BE2C (cell line): ENCODE measurements around the gene PCBP4.

Source experiments
- DNase-seq: peaks from one replicate; pipeline ENCODE4 v3.0.0-alpha.2; 2020
- H3K27me3 ChIP-seq: fragments of 250-450 bp; sonication (Bioruptor Pico); 2 replicates; pipeline ENCODE4 v1.5.1; 2020; ENCODE audit warnings: mild to moderate bottlenecking
- H3K36me3 ChIP-seq: fragments of 250-450 bp; sonication (Bioruptor Pico); 2 replicates; pipeline ENCODE4 v1.5.1; 2020; ENCODE audit warnings: mild to moderate bottlenecking
- H3K4me1 ChIP-seq: fragments of 250-450 bp; sonication (Bioruptor Pico); 2 replicates; pipeline ENCODE4 v1.5.1; 2020
- H3K4me3 ChIP-seq: 2 replicates; pipeline ENCODE4 v1.5.1; 2011; ENCODE audit warnings: low read depth, low read length
- H3K9me3 ChIP-seq: fragments of 250-450 bp; sonication (Bioruptor Pico); 2 replicates; pipeline ENCODE4 v1.5.1; 2020
- TF ChIP-seq, protein P1 (sequence below): IDR thresholded peaks from 2 replicates; pipeline ENCODE4 v1.5.1; 2012; ENCODE audit warnings: mild to moderate bottlenecking, low read depth, low read length

Gene PCBP4

DNA sequence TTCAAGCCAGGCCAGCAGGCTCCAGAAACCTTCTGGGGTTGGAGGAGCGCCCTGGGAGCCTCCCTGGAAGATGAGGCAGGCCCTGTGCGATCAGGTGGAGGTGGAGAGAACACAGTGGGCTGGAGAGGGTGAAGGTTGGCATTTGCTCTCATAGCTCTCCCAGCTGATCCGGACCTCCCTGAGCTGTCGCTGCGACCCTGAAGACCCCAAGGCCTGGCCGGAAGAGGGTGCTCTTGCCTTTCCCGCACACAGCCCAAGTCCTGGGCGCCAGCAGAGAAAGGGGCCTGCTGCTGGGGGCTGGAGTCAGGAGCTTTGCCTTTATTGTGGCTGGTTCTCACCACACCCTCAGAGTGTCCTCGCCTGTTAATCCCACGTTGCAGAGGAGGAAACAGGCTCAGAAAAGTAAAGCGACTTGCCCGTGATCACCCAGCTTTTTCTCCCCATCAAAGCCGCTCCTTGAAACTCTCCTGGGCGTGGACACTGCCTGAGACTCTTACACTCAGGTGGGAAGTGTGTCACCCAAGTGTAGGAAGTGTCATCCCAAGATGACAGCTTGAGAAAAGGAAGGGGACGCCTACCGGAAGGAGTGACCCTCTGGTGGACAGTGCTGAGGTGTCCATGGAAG, 37.0 kb upstream of the PCBP4 start:
- Histone ChIP-seq H3K4me1 (peaks cover 8% of the 10 kb centered on the region), H3K36me3 (no peaks in the 10 kb centered on the region)
- TF ChIP-seq, protein P1, sequence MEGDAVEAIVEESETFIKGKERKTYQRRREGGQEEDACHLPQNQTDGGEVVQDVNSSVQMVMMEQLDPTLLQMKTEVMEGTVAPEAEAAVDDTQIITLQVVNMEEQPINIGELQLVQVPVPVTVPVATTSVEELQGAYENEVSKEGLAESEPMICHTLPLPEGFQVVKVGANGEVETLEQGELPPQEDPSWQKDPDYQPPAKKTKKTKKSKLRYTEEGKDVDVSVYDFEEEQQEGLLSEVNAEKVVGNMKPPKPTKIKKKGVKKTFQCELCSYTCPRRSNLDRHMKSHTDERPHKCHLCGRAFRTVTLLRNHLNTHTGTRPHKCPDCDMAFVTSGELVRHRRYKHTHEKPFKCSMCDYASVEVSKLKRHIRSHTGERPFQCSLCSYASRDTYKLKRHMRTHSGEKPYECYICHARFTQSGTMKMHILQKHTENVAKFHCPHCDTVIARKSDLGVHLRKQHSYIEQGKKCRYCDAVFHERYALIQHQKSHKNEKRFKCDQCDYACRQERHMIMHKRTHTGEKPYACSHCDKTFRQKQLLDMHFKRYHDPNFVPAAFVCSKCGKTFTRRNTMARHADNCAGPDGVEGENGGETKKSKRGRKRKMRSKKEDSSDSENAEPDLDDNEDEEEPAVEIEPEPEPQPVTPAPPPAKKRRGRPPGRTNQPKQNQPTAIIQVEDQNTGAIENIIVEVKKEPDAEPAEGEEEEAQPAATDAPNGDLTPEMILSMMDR, result peak; percentile 76

DNA sequence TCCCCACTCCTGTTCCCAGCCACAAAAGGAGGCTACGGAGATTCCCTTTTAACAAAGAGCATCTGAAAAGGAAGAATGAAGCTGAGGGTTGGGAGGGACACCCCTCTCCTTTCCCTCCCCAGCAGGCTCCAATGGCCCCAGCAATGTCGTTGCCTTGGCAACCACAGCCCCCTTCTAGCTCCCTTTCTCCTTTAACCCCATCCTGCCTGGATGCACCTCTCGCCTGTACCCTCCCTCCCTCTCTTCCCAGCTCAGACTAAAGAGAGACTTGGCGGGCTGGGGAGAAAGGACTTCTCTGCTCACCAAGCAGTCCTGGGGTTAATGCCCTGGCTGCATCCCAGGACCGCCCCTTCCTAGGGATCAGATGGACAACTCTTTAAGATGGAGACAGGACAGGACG, 35.5 kb upstream of the PCBP4 start:
- no peaks in the 10 kb centered on the region for H3K9me3 ChIP-seq
- DNase-seq, result no peak
- H3K36me3 ChIP-seq, result no peaks in the 10 kb centered on the region
- TF ChIP-seq, protein P1, result no peak
- no peak overlapping the region for H3K4me3 ChIP-seq
- peaks cover 8% of the 10 kb centered on the region for H3K4me1 ChIP-seq
- H3K27me3 ChIP-seq, result no peaks in the 10 kb centered on the region

More for the DNA sequence above, 37.0 kb upstream of the PCBP4 start:
- Histone ChIP-seq H3K27me3 (no peaks in the 10 kb centered on the region), H3K4me3 (no peak overlapping the region), H3K9me3 (no peaks in the 10 kb centered on the region)
- DNase-seq, result peak; percentile 80

DNA sequence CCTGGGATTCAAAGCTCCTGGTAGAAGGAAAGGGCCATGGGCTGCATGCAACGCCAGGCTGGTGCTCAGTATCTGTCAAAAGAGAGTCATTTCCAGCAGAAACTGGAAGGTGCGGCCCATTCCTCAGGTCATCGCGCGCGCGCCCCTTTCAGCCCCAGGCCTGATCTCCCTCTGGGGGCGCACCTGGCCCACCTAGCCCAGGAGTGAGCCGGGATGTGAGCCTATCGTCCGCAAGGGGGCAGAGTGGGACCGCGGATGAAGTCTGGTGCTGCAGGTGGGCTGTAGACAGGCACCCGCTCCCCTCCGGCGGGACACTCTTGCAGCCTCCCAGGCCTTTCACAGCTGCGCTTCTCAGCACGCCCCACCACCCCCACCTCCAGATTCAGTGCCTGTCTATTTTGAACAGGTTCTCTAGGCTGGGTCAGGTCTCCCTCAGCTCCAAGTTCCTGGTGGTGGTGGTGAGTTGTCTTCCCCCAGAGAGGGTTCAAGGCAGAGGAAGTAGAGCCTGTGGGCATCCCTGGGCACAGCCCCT, 34.3 kb upstream of the PCBP4 start:
- no peaks in the 10 kb centered on the region for H3K36me3 ChIP-seq
- no peaks in the 10 kb centered on the region for H3K27me3 ChIP-seq
- peaks cover 4% of the 10 kb centered on the region for H3K4me1 ChIP-seq
- H3K9me3 ChIP-seq, result no peaks in the 10 kb centered on the region
- DNase-seq, result peak; percentile 80
- H3K4me3 ChIP-seq, result no peak overlapping the region
- TF ChIP-seq, protein P1, result peak; percentile 80

DNA sequence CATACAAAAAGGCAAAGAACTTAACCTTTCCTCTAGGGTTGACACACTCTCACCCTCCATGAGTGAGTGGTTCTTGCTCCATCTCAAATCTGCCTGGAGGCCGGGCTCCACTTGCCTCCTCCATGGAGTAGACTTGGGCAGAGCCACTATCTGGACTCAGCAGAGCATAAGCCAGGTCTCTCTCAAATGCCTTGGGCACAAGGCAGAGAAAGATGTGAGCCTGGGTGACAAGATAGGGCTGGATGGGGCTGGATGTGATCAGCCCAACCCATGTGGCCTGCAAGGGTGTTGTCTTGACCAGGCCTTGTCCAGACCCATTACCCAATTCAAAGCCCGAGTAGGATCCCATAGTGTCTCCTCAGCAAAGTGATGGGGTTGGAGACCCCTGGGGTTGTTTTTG, 32.6 kb upstream of the PCBP4 start:
- H3K4me1 ChIP-seq, result no peaks in the 10 kb centered on the region; the same call in 1 of the 2 replicates
- DNase-seq, result no peak
- no peaks in the 10 kb centered on the region for H3K9me3 ChIP-seq
- H3K36me3 ChIP-seq, result peaks cover 5% of the 10 kb centered on the region
- no peak overlapping the region for H3K4me3 ChIP-seq
- TF ChIP-seq, protein P1, result no peak
- H3K27me3 ChIP-seq, result no peaks in the 10 kb centered on the region

DNA sequence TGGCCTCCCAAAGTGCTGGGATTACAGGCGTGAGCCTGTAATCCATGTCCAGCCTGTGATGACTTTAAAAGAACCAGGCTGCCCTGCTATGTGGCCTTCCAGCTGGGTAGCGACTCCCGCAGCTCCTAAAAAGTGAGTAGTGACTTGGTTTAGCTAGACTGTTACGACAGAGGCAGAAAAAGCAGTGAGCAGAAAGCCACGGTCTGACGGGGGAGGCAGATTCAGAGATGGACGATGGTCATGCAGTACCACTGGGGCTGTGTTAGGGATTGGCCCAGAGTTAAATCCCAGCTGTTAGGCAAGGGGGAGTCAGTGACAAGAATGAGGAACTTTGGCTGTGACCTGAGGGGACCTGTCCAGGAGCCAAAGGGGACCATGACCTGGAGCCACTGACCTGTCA, 31.5 kb upstream of the PCBP4 start:
- Histone ChIP-seq H3K9me3 (no peaks in the 10 kb centered on the region), H3K4me1 (no peaks in the 10 kb centered on the region), H3K27me3 (no peaks in the 10 kb centered on the region), H3K36me3 (peaks cover 16% of the 10 kb centered on the region), H3K4me3 (no peak overlapping the region)
- TF ChIP-seq, protein P1, result no peak
- DNase-seq, result no peak

DNA sequence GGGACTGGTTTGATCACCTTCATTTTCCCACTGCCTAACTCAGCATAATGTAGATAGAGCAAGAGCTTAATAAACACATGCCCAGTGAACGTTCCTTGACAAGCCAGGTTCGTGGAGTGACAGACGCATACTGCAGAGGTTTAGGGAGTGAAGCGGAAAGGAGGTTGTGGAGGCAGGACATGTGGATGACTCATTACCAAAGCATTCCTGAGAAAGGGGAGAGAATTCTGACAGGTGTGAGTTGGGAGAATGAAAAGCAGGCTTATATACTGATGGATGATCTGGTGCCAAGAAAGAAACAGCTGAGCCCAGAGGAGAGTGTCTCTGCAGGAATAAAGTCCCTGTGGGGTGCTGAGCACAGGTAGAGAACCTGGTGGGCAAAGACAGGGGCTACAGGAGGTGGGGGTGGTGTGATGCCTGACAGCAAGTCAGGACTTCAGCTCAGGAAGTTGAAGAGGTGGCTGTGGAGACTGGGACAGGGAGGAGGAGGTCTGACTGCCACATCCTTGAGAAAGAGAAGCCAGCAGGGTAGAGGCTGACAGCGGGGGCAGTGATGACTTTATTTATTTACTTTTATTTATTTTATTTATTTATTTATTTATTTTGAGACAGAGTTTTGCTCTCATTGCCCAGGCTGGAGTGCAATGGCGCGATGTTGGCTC, 30.8 kb upstream of the PCBP4 start:
- no peak for DNase-seq
- Histone ChIP-seq H3K4me1 (no peaks in the 10 kb centered on the region), H3K27me3 (no peaks in the 10 kb centered on the region), H3K9me3 (no peaks in the 10 kb centered on the region), H3K4me3 (no peak overlapping the region), H3K36me3 (peaks cover 23% of the 10 kb centered on the region)
- TF ChIP-seq, protein P1, result no peak
